ENCODE data around the gene WNT3A. TPM values are rescaled to one million over a fixed set of nuclear protein-coding genes. Genes with fewer than 3 reads are reported as not detected.

Gene WNT3A
- total RNA-seq, 1 experiment from 2014 or later = 1.0 TPM

DNA sequence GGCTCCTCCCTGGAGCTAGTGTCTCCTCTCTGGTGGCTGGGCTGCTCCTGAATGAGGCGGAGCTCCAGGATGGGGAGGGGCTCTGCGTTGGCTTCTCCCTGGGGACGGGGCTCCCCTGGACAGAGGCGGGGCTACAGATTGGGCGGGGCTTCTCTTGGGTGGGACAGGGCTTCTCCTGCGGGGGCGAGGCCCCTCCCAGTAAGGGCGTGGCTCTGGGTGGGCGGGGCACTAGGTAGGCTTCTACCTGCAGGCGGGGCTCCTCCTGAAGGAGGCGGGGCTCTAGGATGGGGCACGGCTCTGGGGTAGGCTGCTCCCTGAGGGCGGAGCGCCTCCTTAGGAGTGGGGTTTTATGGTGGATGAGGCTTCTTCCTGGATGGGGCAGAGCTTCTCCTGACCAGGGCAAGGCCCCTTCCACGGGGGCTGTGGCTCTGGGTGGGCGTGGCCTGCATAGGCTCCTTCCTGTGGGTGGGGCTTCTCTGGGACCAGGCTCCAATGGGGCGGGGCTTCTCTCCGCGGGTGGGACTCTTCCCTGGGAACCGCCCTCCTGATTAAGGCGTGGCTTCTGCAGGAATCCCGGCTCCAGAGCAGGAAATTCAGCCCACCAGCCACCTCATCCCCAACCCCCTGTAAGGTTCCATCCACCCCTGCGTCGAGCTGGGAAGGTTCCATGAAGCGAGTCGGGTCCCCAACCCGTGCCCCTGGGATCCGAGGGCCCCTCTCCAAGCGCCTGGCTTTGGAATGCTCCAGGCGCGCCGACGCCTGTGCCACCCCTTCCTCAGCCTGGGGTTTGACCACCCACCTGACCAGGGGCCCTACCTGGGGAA lies 53.0 kb downstream of the WNT3A start:
- intact Hi-C loops (cut with micrococcal nuclease) = loop anchor here (5.0 kb wide), 1 partner anchor 58 kb away; no protein-coding TSS in a partner anchor
- H3K27me3 ChIP-seq (ENCODE audit: low read length) = no peaks in the 10 kb centered on the region

DNA sequence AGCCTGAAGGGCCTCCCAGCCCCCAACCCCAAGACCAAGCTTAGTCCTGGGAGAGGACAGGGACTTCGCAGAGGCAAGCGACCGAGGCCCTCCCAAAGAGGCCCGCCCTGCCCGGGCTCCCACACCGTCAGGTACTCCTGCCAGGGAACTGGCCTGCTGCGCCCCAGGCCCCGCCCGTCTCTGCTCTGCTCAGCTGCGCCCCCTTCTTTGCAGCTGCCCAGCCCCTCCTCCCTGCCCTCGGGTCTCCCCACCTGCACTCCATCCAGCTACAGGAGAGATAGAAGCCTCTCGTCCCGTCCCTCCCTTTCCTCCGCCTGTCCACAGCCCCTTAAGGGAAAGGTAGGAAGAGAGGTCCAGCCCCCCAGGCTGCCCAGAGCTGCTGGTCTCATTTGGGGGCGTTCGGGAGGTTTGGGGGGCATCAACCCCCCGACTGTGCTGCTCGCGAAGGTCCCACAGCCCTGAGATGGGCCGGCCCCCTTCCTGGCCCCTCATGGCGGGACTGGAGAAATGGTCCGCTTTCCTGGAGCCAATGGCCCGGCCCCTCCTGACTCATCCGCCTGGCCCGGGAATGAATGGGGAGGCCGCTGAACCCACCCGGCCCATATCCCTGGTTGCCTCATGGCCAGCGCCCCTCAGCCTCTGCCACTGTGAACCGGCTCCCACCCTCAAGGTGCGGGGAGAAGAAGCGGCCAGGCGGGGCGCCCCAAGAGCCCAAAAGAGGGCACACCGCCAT lies 53.8 kb downstream of the WNT3A start:
- Histone ChIP-seq H3K4me3 (ENCODE audit: low read length) (peak overlapping the region; percentile 58), H3K9me3 (ENCODE audit: low read length) (no peaks in the 10 kb centered on the region), H3F3A (ENCODE audit: low read length, unreplicated experiment) (peaks cover 4% of the 10 kb centered on the region), H3K36me3 (ENCODE audit: low read depth, low read length) (no peaks in the 10 kb centered on the region), H3K4me1 (ENCODE audit: insufficient read depth, low read length) (peaks cover 8% of the 10 kb centered on the region; the same call in 1 of the 2 replicates), H3K79me2 (ENCODE audit: low read length) (no peaks in the 10 kb centered on the region), H3K9me2 (replicated peaks; ENCODE audit: low read length) (no peaks in the 10 kb centered on the region), H4K20me1 (ENCODE audit: low read length) (no peaks in the 10 kb centered on the region), H3K9ac (ENCODE audit: low read length) (peak overlapping the region; percentile 30), H3K27me3 (ENCODE audit: low read length) (no peaks in the 10 kb centered on the region), H3K4me2 (ENCODE audit: low read length) (peak overlapping the region; percentile 73), H3K27ac (ENCODE audit: low read length) (no peak overlapping the region), H2AFZ (ENCODE audit: low read length) (peak overlapping the region; percentile 67)
- intact Hi-C loops (cut with micrococcal nuclease) = no loop called here
- CTCF ChIA-PET = interaction anchor here (1.0 kb wide), 1 partner anchor 61 kb away, joined by 13 read pairs; no protein-coding TSS in a partner anchor
- DNase-seq (no peak), ATAC-seq (0 out of 2 replicates have a peak, but pooled peaks have one; percentile 5)
- TF ChIP-seq, protein P1, sequence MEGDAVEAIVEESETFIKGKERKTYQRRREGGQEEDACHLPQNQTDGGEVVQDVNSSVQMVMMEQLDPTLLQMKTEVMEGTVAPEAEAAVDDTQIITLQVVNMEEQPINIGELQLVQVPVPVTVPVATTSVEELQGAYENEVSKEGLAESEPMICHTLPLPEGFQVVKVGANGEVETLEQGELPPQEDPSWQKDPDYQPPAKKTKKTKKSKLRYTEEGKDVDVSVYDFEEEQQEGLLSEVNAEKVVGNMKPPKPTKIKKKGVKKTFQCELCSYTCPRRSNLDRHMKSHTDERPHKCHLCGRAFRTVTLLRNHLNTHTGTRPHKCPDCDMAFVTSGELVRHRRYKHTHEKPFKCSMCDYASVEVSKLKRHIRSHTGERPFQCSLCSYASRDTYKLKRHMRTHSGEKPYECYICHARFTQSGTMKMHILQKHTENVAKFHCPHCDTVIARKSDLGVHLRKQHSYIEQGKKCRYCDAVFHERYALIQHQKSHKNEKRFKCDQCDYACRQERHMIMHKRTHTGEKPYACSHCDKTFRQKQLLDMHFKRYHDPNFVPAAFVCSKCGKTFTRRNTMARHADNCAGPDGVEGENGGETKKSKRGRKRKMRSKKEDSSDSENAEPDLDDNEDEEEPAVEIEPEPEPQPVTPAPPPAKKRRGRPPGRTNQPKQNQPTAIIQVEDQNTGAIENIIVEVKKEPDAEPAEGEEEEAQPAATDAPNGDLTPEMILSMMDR (conservative IDR thresholded peaks at IDR 0.05; ENCODE audit: low read depth, low read length) = peak; percentile 30; the same call in 1 of the 2 replicates
- TF ChIP-seq EZH2phosphoT487 (IDR thresholded peaks at IDR 0.05; ENCODE audit: borderline replicate concordance, low read length) = no peak
- no peak for TF ChIP-seq EZH2 (IDR thresholded peaks at IDR 0.05; ENCODE audit: low read length, unreplicated experiment)
- TSS peak; percentile 15 for BruUV-seq (replicated peaks)
- POLR2A ChIA-PET (ENCODE audit: unreplicated experiment) = no interaction called here

More for the DNA sequence above, 53.0 kb downstream of the WNT3A start:
- H3K4me2 ChIP-seq (ENCODE audit: low read length) = peak overlapping the region; percentile 73
- H3K4me3 ChIP-seq (ENCODE audit: low read length) = peak overlapping the region; percentile 58
- no peaks in the 10 kb centered on the region for H3K9me2 ChIP-seq (replicated peaks; ENCODE audit: low read length)
- no TSS peak for BruUV-seq (replicated peaks)
- POLR2A ChIA-PET (ENCODE audit: unreplicated experiment) = interaction anchor here (0.6 kb wide), 2 partner anchors 56 to 115 kb away, joined by 3 read pairs; no protein-coding TSS in a partner anchor
- TF ChIP-seq EZH2phosphoT487 (IDR thresholded peaks at IDR 0.05; ENCODE audit: borderline replicate concordance, low read length) = no peak
- no peak for TF ChIP-seq EZH2 (IDR thresholded peaks at IDR 0.05; ENCODE audit: low read length, unreplicated experiment)
- TF ChIP-seq, protein P1 (conservative IDR thresholded peaks at IDR 0.05; ENCODE audit: low read depth, low read length) = no peak
- H4K20me1 ChIP-seq (ENCODE audit: low read length) = no peaks in the 10 kb centered on the region
- CTCF ChIA-PET = interaction anchor here (0.6 to 1.0 kb wide), 2 partner anchors 15 to 60 kb away, joined by 3 to 13 read pairs; no protein-coding TSS in a partner anchor
- DNase-seq = peak; percentile 94
- H3K4me1 ChIP-seq (ENCODE audit: insufficient read depth, low read length) = peaks cover 8% of the 10 kb centered on the region; the same call in 1 of the 2 replicates
- peak overlapping the region; percentile 67 for H2AFZ ChIP-seq (ENCODE audit: low read length)
- H3K36me3 ChIP-seq (ENCODE audit: low read depth, low read length) = no peaks in the 10 kb centered on the region
- H3F3A ChIP-seq (ENCODE audit: low read length, unreplicated experiment) = peaks cover 4% of the 10 kb centered on the region
- no peaks in the 10 kb centered on the region for H3K79me2 ChIP-seq (ENCODE audit: low read length)
- H3K9ac ChIP-seq (ENCODE audit: low read length) = peak overlapping the region; percentile 30
- ATAC-seq = peak; percentile 68
- H3K27ac ChIP-seq (ENCODE audit: low read length) = no peak overlapping the region
- no peaks in the 10 kb centered on the region for H3K9me3 ChIP-seq (ENCODE audit: low read length)

Data from PC-3 (cell line).